Esophagus muscularis mucosa (tissue), 3 donors: ENCODE data around the gene PALMD.

Source experiments
- CTCF ChIP-seq, 3 experiments: fragments of 200-600 bp in 2 of 3; fragments of 450-650 bp in 1 of 3; sonication (generic) in 2 of 3; IDR thresholded peaks; one replicate each; pipeline ENCODE4 v1.5.1; 2017 to 2019; ENCODE audit warnings: antibody characterized with exemption in 3 of 3, mild to moderate bottlenecking in 2 of 3, moderate library complexity in 1 of 3
- POLR2A ChIP-seq: fragments of 450-650 bp; IDR thresholded peaks from one replicate; pipeline ENCODE4 v1.6.1; 2017; ENCODE audit warnings: antibody characterized with exemption, moderate library complexity, mild to moderate bottlenecking, low read depth

- no peak for TF ChIP-seq CTCF (IDR thresholded peaks at IDR 0.05)
- no peak for TF ChIP-seq POLR2A
These were observed 43.4 kb upstream of the PALMD start for GRCh38 chr1:99602404-99602969.
